ENCODE results near the gene VSX2.

Gene VSX2

GRCh38 chr14:74223016-74223415 lies 16.2 kb upstream of the VSX2 start:
- DNase-seq, result no peak

- DNase-seq, result no peak
These were observed 7.5 kb upstream of the VSX2 start for GRCh38 chr14:74231784-74232183.

GRCh38 chr14:74235017-74235416 lies 4.2 kb upstream of the VSX2 start:
- no peak for DNase-seq

- no peak for DNase-seq
These were observed 1.8 kb upstream of the VSX2 start for GRCh38 chr14:74237441-74237840.

- DNase-seq, result no peak
These were observed 872 bp downstream of the VSX2 start for GRCh38 chr14:74239848-74240793.

GRCh38 chr14:74240794-74241651 lies 1.8 kb downstream of the VSX2 start:
- DNase-seq, result no peak

GRCh38 chr14:74241652-74242017 lies 2.4 kb downstream of the VSX2 start:
- no peak for DNase-seq

- DNase-seq, result no peak
These were observed 3.0 kb downstream of the VSX2 start for GRCh38 chr14:74242021-74242779.

GRCh38 chr14:74242780-74243042 lies 3.5 kb downstream of the VSX2 start:
- no peak for DNase-seq

GRCh38 chr14:74243051-74243450 lies 3.8 kb downstream of the VSX2 start:
- no peak for DNase-seq

GRCh38 chr14:74244115-74244514 lies 4.9 kb downstream of the VSX2 start:
- DNase-seq, result no peak

GRCh38 chr14:74245292-74245691 lies 6.0 kb downstream of the VSX2 start:
- DNase-seq, result no peak

GRCh38 chr14:74246542-74246941 lies 7.3 kb downstream of the VSX2 start:
- no peak for DNase-seq

- no peak for DNase-seq
These were observed 8.8 kb downstream of the VSX2 start for GRCh38 chr14:74248017-74248416.

GRCh38 chr14:74249433-74250375 lies 10.5 kb downstream of the VSX2 start:
- no peak for DNase-seq

- no peak for DNase-seq
These were observed 16.0 kb downstream of the VSX2 start for GRCh38 chr14:74255281-74255680.

GRCh38 chr14:74257078-74257940 lies 18.1 kb downstream of the VSX2 start:
- DNase-seq, result peak; percentile 87

GRCh38 chr14:74257941-74258763 lies 18.9 kb downstream of the VSX2 start:
- DNase-seq, result no peak

GRCh38 chr14:74258764-74259035 lies 19.5 kb downstream of the VSX2 start:
- DNase-seq, result no peak

- DNase-seq, result no peak
These were observed 20.3 kb downstream of the VSX2 start for GRCh38 chr14:74259513-74259912.

Data from activated effector memory CD4-positive, alpha-beta T cell treated with anti-CD3 and anti-CD28 coated beads, Interleukin-2, amount 50 U/mL, for 16 hours (primary cell).